ENCODE data around the gene PLD4.

DNA sequence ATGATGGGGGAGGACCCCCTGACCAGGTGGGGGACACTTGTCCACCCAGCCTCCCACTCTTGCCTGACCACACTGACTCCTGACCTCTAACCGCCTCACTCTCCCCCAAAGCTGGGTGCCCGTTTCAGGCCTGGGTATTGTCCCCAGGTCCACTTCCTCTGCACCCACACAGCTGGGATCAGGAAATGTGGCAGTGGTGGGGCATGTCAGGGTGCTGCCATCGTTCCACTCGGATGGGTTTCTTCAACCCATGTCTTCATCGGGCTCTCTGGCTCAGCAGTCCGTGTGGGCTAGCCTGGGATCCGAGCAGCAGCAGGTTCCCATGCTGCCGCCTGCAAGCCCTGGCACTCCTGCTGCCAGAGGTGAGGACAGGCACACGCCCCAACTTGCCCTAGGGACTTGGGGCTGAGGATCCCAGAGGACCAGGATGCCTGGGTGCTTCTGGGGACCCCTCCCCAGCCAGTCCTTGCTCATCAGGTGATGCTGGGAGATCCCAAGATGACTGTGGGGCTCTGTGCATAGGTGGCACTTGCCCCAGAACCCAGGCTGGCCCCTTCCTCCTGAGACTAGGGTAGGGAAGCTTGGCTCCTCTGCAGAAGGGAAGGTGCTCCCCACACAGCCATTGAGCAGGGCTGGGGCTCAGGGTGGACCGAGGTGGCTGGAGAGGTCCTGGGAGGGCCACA, 58.0 kb downstream of the PLD4 start:
- TF ChIP-seq, protein P1, sequence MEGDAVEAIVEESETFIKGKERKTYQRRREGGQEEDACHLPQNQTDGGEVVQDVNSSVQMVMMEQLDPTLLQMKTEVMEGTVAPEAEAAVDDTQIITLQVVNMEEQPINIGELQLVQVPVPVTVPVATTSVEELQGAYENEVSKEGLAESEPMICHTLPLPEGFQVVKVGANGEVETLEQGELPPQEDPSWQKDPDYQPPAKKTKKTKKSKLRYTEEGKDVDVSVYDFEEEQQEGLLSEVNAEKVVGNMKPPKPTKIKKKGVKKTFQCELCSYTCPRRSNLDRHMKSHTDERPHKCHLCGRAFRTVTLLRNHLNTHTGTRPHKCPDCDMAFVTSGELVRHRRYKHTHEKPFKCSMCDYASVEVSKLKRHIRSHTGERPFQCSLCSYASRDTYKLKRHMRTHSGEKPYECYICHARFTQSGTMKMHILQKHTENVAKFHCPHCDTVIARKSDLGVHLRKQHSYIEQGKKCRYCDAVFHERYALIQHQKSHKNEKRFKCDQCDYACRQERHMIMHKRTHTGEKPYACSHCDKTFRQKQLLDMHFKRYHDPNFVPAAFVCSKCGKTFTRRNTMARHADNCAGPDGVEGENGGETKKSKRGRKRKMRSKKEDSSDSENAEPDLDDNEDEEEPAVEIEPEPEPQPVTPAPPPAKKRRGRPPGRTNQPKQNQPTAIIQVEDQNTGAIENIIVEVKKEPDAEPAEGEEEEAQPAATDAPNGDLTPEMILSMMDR (conservative IDR thresholded peaks at IDR 0.05 in 1 of 2, IDR thresholded peaks at IDR 0.05 in 1 of 2; ENCODE audit: low read depth in 1 of 2, low read length in 2 of 2): no peak
- TF ChIP-seq EZH2 (IDR thresholded peaks at IDR 0.05; ENCODE audit: low read length, missing control alignments): no peak

Data from fibroblast of lung (primary cell).